IPS-15b (cell line): ENCODE data around the gene RLN3.
A peak's percentile ranks its signal among the peaks of the same experiment; 100 is the strongest.

Experiments
- H3K27me3 ChIP-seq: one replicate; pipeline ENCODE4 v1.6.1; 2013; ENCODE audit warnings: low read length; ENCODE audit not compliant: control insufficient read depth, insufficient read depth
- H3K36me3 ChIP-seq: one replicate; pipeline ENCODE4 v1.6.1; 2013; ENCODE audit warnings: low read length; ENCODE audit not compliant: control insufficient read depth, insufficient read depth
- H3K4me1 ChIP-seq: one replicate; pipeline ENCODE4 v1.6.1; 2013; ENCODE audit warnings: mild to moderate bottlenecking, low read length; ENCODE audit not compliant: control insufficient read depth, insufficient read depth
- H3K4me3 ChIP-seq: one replicate; pipeline ENCODE4 v1.5.1; 2013; ENCODE audit warnings: low read depth, low read length
- H3K9ac ChIP-seq: one replicate; pipeline ENCODE4 v1.6.1; 2013; ENCODE audit warnings: low read depth, mild to moderate bottlenecking, low read length
- H3K9me3 ChIP-seq: one replicate; pipeline ENCODE4 v1.6.1; 2013; ENCODE audit warnings: mild to moderate bottlenecking, low read length; ENCODE audit not compliant: control insufficient read depth, insufficient read depth

The RLN3 gene

DNA sequence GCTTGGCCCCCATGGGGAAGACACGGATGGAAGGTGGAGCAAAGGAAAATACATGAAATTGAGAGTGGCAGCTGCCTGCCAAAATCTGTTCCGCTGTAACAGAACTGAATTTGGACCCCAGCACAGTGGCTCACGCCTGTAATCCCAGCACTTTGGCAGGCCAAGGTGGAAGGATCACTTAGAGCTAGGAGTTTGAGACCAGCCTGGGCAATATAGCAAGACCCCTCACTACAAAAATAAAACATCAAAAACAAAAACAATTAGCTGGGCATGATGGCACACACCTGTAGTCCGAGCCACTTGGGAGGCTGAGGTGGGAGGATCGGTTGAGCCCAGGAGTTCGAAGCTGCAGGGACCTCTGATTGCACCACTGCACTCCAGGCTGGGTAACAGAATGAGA, 24.5 kb downstream of the RLN3 start:
- H3K36me3 ChIP-seq, result peaks cover 3% of the 10 kb centered on the region

DNA sequence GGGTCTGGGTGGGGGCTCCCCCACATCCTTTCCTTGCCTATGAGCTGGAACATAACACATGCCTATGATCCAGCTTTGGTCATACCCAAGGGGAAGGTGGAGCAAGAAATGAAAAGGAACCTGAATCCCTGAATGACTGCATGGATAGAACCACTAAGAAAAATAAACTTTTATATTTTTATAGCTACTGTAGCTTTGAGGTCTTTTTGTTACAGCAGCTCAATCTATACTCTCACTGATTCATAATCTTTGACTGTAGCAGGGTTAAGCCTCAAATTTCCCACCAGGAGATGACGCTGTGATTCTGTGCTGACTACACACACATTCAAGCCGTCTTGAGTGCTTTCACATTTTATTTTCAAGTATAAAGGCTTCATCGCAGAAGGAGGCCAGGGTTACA, 25.1 kb downstream of the RLN3 start:
- Histone ChIP-seq H3K9me3 (no peaks in the 10 kb centered on the region), H3K36me3 (peaks cover 3% of the 10 kb centered on the region), H3K27me3 (peaks cover 5% of the 10 kb centered on the region), H3K9ac (no peak overlapping the region), H3K4me1 (no peaks in the 10 kb centered on the region), H3K4me3 (no peak overlapping the region)

More for the DNA sequence above, 24.5 kb downstream of the RLN3 start:
- H3K27me3 ChIP-seq, result peaks cover 4% of the 10 kb centered on the region
- H3K4me3 ChIP-seq, result no peak overlapping the region
- no peak overlapping the region for H3K9ac ChIP-seq
- H3K9me3 ChIP-seq, result no peaks in the 10 kb centered on the region
- H3K4me1 ChIP-seq, result no peaks in the 10 kb centered on the region

DNA sequence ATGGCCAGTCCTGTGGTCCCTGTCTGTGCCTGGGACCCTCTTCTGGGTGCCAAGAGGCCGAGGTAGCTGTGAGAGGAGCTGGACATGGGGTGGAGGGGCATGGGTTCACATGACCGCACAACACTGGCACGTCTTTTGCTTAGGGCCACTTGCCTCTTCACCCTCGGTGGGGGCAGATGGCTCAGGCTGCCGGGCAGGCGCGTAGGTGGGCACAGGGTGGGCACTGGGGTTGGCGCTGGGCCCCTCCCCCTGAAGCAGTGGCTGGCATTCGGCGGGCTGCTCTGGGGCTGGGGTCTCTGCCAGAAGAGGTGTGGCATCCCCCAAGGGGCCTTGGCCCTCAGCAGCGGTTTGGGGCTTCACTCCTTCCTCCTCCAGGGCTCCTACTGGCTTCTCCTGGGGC, 25.6 kb downstream of the RLN3 start:
- no peaks in the 10 kb centered on the region for H3K4me1 ChIP-seq
- no peak overlapping the region for H3K9ac ChIP-seq
- peaks cover 10% of the 10 kb centered on the region for H3K27me3 ChIP-seq
- no peaks in the 10 kb centered on the region for H3K9me3 ChIP-seq
- H3K36me3 ChIP-seq, result peaks cover 3% of the 10 kb centered on the region
- H3K4me3 ChIP-seq, result no peak overlapping the region

DNA sequence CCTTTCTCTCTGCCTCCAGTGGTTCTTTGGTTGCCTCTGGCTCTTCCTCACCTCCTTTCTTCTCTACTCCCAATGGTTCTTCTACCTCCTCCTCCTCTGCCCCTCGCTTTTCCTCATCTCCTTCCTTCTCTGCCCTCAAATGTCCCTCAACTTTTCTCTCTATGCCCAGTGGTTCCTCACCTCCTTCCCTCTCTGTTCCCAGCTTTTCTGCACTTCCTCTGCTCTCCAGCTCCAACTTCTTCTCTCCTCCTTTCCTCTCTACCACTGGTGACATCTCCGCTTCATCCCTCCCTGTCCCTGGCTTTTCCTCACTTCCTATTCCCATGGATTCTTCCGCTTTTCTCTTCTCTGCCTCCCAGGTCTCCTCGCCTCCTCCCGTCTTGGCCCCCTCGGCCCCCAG, 26.2 kb downstream of the RLN3 start:
- Histone ChIP-seq H3K9me3 (no peaks in the 10 kb centered on the region), H3K27me3 (peaks cover 15% of the 10 kb centered on the region), H3K9ac (no peak overlapping the region), H3K36me3 (peaks cover 3% of the 10 kb centered on the region), H3K4me3 (no peak overlapping the region), H3K4me1 (no peaks in the 10 kb centered on the region)

DNA sequence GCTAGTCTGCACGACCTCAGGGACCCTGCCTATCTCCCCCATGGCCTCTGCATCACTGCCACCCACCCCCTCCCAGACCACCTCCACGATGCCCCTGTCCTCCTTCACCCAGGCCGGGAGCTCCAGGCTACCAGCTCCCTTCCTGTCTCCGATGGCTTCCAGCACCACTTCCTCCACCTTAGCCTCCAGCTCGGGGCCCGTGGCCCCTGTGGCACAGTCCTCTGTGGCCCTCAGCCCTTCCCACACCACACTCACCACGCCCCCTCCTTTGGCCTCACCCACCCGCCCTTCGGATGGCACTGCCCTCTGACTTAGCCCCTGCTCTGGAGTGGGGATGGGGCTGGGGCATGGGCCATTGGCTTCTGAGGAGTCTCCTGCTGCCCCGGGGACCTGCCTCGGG, 26.8 kb downstream of the RLN3 start:
- Histone ChIP-seq H3K4me3 (no peak overlapping the region), H3K4me1 (no peaks in the 10 kb centered on the region), H3K36me3 (peaks cover 3% of the 10 kb centered on the region), H3K27me3 (peaks cover 20% of the 10 kb centered on the region), H3K9me3 (no peaks in the 10 kb centered on the region), H3K9ac (no peak overlapping the region)

DNA sequence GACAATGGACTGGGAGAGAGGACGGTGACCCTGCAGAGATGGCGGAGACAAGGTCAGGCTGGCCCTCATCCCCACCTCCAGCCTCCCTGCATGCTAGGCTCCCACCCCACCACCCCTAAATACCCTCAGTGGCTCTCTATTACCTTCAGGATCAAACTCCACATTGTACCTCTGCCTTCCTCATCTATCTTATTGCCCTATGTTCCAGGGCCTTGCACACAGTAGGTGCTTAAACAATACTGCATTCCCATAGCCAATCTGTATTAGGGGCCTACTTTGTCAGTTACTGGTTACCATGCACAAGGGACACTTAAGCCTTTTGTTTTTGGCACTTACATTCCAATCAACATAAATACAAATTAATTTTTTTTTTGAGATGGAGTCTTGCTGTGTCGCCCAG, 27.4 kb downstream of the RLN3 start:
- Histone ChIP-seq H3K4me3 (no peak overlapping the region), H3K4me1 (no peaks in the 10 kb centered on the region), H3K27me3 (peaks cover 22% of the 10 kb centered on the region), H3K9me3 (no peaks in the 10 kb centered on the region), H3K9ac (no peak overlapping the region), H3K36me3 (peaks cover 3% of the 10 kb centered on the region)

DNA sequence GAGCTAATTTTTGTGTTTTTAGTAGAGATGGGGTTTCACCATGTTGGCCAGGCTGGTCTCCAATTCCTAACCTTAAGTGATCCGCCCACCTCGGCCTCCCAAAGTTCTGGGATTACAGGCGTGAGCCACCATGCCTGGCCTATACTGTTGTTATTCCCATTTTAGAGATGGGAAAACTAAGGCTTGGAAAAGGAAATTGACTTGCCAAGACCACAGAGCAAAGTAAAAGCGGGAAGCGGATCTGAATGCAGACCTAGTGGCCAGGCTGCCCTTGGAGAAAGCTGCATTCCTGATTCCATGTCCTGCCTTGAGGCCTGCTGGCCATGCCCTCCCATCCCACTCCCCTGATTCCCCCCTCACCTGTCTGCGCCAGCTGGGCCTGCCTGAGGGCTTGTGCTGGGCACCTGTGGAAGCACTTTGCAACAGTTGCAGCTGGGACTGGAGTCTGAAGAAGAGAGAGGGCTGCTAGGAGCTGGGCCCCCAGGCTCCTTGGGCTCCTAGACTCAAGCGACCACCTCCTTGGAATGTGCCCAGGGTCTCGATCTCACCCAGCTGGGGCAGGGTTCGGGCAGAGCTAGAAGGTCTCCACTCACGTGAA, 28.2 kb downstream of the RLN3 start:
- Histone ChIP-seq H3K9me3 (no peaks in the 10 kb centered on the region), H3K4me1 (no peaks in the 10 kb centered on the region), H3K36me3 (peaks cover 3% of the 10 kb centered on the region), H3K9ac (no peak overlapping the region), H3K4me3 (no peak overlapping the region), H3K27me3 (peaks cover 22% of the 10 kb centered on the region)

DNA sequence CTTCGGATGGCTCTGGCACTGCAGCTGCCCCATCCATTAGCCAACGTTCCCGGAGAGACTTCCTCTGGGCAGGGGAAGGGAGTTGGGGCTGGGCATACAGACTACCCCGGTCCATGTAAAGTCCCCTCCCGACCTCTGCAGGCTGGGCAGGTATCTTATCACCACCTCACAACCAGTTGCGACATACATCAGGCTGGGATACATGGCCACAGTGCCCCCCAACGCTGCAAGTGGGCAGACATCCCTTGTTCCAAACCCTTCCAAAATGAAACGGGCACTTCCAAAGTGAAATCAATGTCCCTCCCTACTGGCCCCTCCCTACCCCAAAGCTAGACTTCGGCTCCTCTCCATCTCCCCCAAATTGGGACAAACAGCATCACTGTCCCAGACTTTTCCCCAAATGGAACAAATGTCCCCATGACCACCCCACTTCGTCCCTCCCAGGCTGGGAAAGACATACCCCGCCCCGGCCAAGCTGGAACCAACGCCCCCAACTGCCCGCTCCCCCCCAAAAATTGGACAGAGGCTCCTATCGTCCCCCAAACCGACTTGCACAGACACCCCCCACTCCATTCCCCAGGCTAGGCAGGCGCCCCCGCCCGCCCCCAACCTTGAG, 28.9 kb downstream of the RLN3 start:
- Histone ChIP-seq H3K27me3 (peaks cover 22% of the 10 kb centered on the region), H3K9me3 (no peaks in the 10 kb centered on the region), H3K4me1 (no peaks in the 10 kb centered on the region), H3K4me3 (peak overlapping the region; percentile 52), H3K9ac (no peak overlapping the region), H3K36me3 (peaks cover 3% of the 10 kb centered on the region)

DNA sequence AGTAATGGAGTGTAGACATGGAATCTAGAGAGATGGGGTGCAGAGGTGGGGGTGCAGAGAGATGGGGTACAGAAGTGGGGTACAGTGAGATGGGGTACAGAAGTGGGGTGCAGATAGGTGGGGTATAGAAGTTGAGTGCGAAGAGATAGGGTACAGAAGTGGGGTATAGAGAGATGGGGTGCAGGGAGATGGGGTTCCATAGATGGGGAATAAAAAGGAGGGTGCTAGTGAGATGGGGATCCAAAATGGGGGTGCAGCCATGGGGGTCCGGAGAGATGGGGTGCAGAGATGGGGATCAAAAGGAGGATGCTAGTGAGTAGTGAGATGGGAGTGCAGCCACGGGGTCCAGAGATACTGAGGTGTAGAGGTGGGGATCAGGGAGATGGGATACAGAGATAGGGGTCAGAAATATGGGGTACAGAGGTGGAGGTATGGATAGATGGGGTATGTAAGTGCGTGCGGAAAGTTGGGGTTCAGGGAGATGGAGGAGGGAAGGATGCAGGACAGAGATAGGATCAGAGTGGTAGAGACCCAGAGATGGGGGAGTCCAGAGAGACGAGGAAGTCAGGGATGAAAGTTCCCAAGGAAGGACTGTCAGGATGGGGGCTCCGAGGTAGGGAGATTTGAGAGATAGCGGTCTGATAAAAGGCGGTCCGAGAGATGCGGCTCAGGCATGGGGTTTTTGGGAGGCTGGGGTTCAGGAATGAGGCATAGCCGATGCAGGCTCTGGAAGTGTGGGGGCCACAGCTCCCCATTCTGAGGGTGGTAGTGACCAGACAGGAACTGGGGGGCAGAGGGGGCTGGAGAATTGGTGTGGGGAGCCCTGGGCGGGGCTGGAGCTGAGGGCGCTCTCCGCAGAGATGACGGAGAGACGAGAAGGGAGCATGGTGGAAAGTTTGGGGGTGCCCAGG, 30.5 kb downstream of the RLN3 start:
- Histone ChIP-seq H3K9me3 (no peaks in the 10 kb centered on the region), H3K27me3 (peaks cover 22% of the 10 kb centered on the region), H3K4me1 (no peaks in the 10 kb centered on the region), H3K36me3 (peaks cover 3% of the 10 kb centered on the region), H3K4me3 (peak overlapping the region; percentile 56), H3K9ac (no peak overlapping the region)

DNA sequence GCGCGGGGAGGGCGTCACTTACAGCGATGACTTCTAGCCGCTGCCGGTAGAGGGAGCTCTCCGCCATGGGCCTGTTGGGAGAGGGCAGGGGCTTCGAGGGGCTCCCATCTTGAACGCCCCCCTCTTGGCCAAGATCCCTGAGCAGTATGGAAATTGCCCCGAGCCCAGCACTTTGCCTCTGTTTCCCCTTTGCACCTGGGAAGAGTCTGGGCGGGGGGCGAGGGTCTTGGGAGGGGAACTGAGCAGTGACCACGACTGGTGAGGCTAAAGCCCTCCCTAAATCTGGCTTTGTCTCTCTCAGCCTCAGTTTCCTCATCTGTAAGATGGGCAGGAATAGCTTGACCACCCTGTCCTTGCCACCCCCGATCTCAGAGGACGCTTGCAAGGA, 31.1 kb downstream of the RLN3 start:
- no peaks in the 10 kb centered on the region for H3K36me3 ChIP-seq
- H3K4me1 ChIP-seq, result no peaks in the 10 kb centered on the region
- H3K27me3 ChIP-seq, result peaks cover 22% of the 10 kb centered on the region
- H3K4me3 ChIP-seq, result no peak overlapping the region
- no peak overlapping the region for H3K9ac ChIP-seq
- no peaks in the 10 kb centered on the region for H3K9me3 ChIP-seq

DNA sequence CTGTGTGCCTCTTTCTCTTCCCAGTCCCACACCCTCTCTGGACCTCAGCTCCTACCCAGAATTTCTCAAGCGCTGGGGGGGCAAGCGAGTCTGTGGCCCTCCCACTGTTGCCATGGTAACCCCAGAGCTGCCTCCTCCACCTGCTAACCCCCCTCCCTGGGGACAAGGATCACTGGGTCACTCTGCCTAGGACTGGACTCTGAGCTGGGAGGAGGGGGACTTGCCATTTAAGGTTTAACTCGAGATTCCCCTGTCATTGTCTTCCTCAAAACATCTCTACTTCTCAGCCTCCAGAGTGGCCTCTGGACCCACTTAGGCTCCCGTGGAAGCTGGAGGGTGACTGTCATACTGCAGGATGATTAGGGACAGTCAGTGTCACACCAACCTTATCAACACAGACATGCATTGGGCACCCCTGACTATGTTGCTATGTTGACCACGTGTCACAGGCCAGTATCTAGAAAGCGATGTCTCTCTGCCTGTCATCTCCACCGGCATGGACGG, 31.8 kb downstream of the RLN3 start:
- Histone ChIP-seq H3K4me1 (no peaks in the 10 kb centered on the region), H3K9me3 (no peaks in the 10 kb centered on the region), H3K4me3 (no peak overlapping the region), H3K27me3 (peaks cover 22% of the 10 kb centered on the region), H3K9ac (no peak overlapping the region), H3K36me3 (no peaks in the 10 kb centered on the region)
